Skeletal muscle satellite cell (primary cell): ENCODE data around the gene CCDC182.

Source experiments
- H3K27me3 ChIP-seq: 2 replicates; pipeline ENCODE4 v1.7.0; 2013; ENCODE audit warnings: low read length; ENCODE audit not compliant: control insufficient read depth, insufficient read depth
- H3K36me3 ChIP-seq: 2 replicates; pipeline ENCODE4 v1.7.0; 2013; ENCODE audit warnings: mild to moderate bottlenecking, control low read depth, low read length; ENCODE audit not compliant: insufficient read depth
- H3K4me1 ChIP-seq: 2 replicates; pipeline ENCODE4 v1.7.0; 2013; ENCODE audit warnings: low read length; ENCODE audit not compliant: control insufficient read depth, insufficient read depth
- H3K4me2 ChIP-seq: 2 replicates; pipeline ENCODE4 v1.7.0; 2013; ENCODE audit warnings: mild to moderate bottlenecking, low read length
- H3K4me3 ChIP-seq: 2 replicates; pipeline ENCODE4 v1.7.0; 2013; ENCODE audit warnings: low read length
- H3K9ac ChIP-seq: 2 replicates; pipeline ENCODE4 v1.7.0; 2013; ENCODE audit warnings: mild to moderate bottlenecking, low read depth, low read length, moderate library complexity
- H3K9me3 ChIP-seq: replicated peaks from 2 replicates; pipeline ENCODE4 v1.7.0; 2013; ENCODE audit warnings: mild to moderate bottlenecking, control low read depth, low read length

Gene CCDC182

GRCh38 chr17:57724026-57724728, 20.9 kb downstream of the CCDC182 start:
- Histone ChIP-seq H3K9ac (no peak overlapping the region), H3K9me3 (no peaks in the 10 kb centered on the region), H3K27me3 (peaks cover 34% of the 10 kb centered on the region), H3K4me3 (no peak overlapping the region), H3K36me3 (no peaks in the 10 kb centered on the region), H3K4me1 (no peaks in the 10 kb centered on the region), H3K4me2 (no peak overlapping the region)

- Histone ChIP-seq H3K36me3 (no peaks in the 10 kb centered on the region), H3K4me1 (no peaks in the 10 kb centered on the region), H3K9ac (no peak overlapping the region), H3K27me3 (peaks cover 34% of the 10 kb centered on the region), H3K4me2 (no peak overlapping the region), H3K9me3 (no peaks in the 10 kb centered on the region), H3K4me3 (no peak overlapping the region)
Measured at GRCh38 chr17:57723427-57724025, 21.6 kb downstream of the CCDC182 start.

- Histone ChIP-seq H3K4me2 (no peak overlapping the region), H3K4me3 (no peak overlapping the region), H3K9me3 (no peaks in the 10 kb centered on the region), H3K9ac (no peak overlapping the region), H3K27me3 (peaks cover 29% of the 10 kb centered on the region), H3K4me1 (no peaks in the 10 kb centered on the region), H3K36me3 (no peaks in the 10 kb centered on the region)
Measured at GRCh38 chr17:57722704-57723043, 22.4 kb downstream of the CCDC182 start.

- peaks cover 32% of the 10 kb centered on the region for H3K27me3 ChIP-seq
- no peaks in the 10 kb centered on the region for H3K9me3 ChIP-seq
- H3K4me1 ChIP-seq = no peaks in the 10 kb centered on the region
- H3K4me2 ChIP-seq = no peak overlapping the region
- no peaks in the 10 kb centered on the region for H3K36me3 ChIP-seq
- no peak overlapping the region for H3K4me3 ChIP-seq
- H3K9ac ChIP-seq = no peak overlapping the region
Measured at GRCh38 chr17:57721967-57722703, 23.0 kb downstream of the CCDC182 start.

- Histone ChIP-seq H3K27me3 (peaks cover 46% of the 10 kb centered on the region), H3K4me3 (no peak overlapping the region), H3K9ac (no peak overlapping the region), H3K9me3 (no peaks in the 10 kb centered on the region), H3K36me3 (no peaks in the 10 kb centered on the region), H3K4me2 (no peak overlapping the region), H3K4me1 (no peaks in the 10 kb centered on the region)
Measured at GRCh38 chr17:57720386-57721035, 24.6 kb downstream of the CCDC182 start.

GRCh38 chr17:57718878-57719277, 26.2 kb downstream of the CCDC182 start:
- Histone ChIP-seq H3K9me3 (no peaks in the 10 kb centered on the region), H3K9ac (no peak overlapping the region), H3K4me2 (no peak overlapping the region), H3K27me3 (peaks cover 58% of the 10 kb centered on the region), H3K4me3 (no peak overlapping the region), H3K36me3 (no peaks in the 10 kb centered on the region), H3K4me1 (no peaks in the 10 kb centered on the region)

GRCh38 chr17:57715981-57716380, 29.1 kb downstream of the CCDC182 start:
- Histone ChIP-seq H3K9ac (no peak overlapping the region), H3K36me3 (no peaks in the 10 kb centered on the region), H3K4me2 (no peak overlapping the region), H3K4me1 (no peaks in the 10 kb centered on the region), H3K27me3 (peaks cover 58% of the 10 kb centered on the region), H3K9me3 (no peaks in the 10 kb centered on the region), H3K4me3 (no peak overlapping the region)

GRCh38 chr17:57714665-57715180, 30.4 kb downstream of the CCDC182 start:
- Histone ChIP-seq H3K4me3 (no peak overlapping the region), H3K4me2 (no peak overlapping the region), H3K36me3 (no peaks in the 10 kb centered on the region), H3K4me1 (no peaks in the 10 kb centered on the region), H3K9me3 (no peaks in the 10 kb centered on the region), H3K27me3 (peaks cover 52% of the 10 kb centered on the region), H3K9ac (no peak overlapping the region)

GRCh38 chr17:57713140-57713539, 32.0 kb downstream of the CCDC182 start:
- Histone ChIP-seq H3K9ac (no peak overlapping the region), H3K27me3 (peaks cover 45% of the 10 kb centered on the region), H3K4me3 (no peak overlapping the region), H3K36me3 (no peaks in the 10 kb centered on the region), H3K4me2 (no peak overlapping the region), H3K9me3 (no peaks in the 10 kb centered on the region), H3K4me1 (peaks cover 1% of the 10 kb centered on the region)

- Histone ChIP-seq H3K4me2 (peak overlapping the region; percentile 26), H3K36me3 (no peaks in the 10 kb centered on the region), H3K9me3 (no peaks in the 10 kb centered on the region), H3K4me1 (peaks cover 6% of the 10 kb centered on the region), H3K27me3 (peaks cover 19% of the 10 kb centered on the region), H3K4me3 (no peak overlapping the region), H3K9ac (no peak overlapping the region)
Measured at GRCh38 chr17:57708410-57708809, 36.7 kb downstream of the CCDC182 start.

GRCh38 chr17:57707892-57708291, 37.2 kb downstream of the CCDC182 start:
- Histone ChIP-seq H3K36me3 (no peaks in the 10 kb centered on the region), H3K9me3 (no peaks in the 10 kb centered on the region), H3K4me3 (no peak overlapping the region)

More at GRCh38 chr17:57707892-57708291, 37.2 kb downstream of the CCDC182 start:
- H3K4me2 ChIP-seq = peak overlapping the region; percentile 26
- H3K9ac ChIP-seq = no peak overlapping the region
- peaks cover 6% of the 10 kb centered on the region for H3K4me1 ChIP-seq
- peaks cover 14% of the 10 kb centered on the region for H3K27me3 ChIP-seq
